Epithelial cell of esophagus (primary cell): ENCODE data around the gene TXK.

Experiments used
- DNase-seq: peaks from one replicate; pipeline ENCODE4 v3.0.0; 2010; ENCODE audit warnings: low read depth
- H3K4me3 ChIP-seq: 2 replicates; pipeline ENCODE4 v1.5.1; 2011; ENCODE audit warnings: mild to moderate bottlenecking, low read length, control low read depth
- CTCF ChIP-seq: IDR thresholded peaks from 2 replicates; pipeline ENCODE4 v1.5.1; 2011; ENCODE audit warnings: low read depth, mild to moderate bottlenecking, low read length, control low read depth, inconsistent platforms; ENCODE audit not compliant: insufficient read depth; ENCODE audit errors: missing control alignments

The TXK gene

GRCh38 chr4:48078425-48078824 lies 55.6 kb downstream of the TXK start:
- DNase-seq, result no peak
- no peak overlapping the region for H3K4me3 ChIP-seq
- TF ChIP-seq CTCF, result no peak

- no peak overlapping the region for H3K4me3 ChIP-seq
- no peak for TF ChIP-seq CTCF
- DNase-seq, result no peak
These were observed 59.4 kb downstream of the TXK start for GRCh38 chr4:48074657-48075056.

GRCh38 chr4:48073567-48074103 lies 60.4 kb downstream of the TXK start:
- TF ChIP-seq CTCF, result no peak
- DNase-seq, result no peak
- H3K4me3 ChIP-seq, result no peak overlapping the region

- TF ChIP-seq CTCF, result no peak
- no peak overlapping the region for H3K4me3 ChIP-seq
- DNase-seq, result peak; percentile 15
These were observed 62.9 kb downstream of the TXK start for GRCh38 chr4:48071191-48071590.

GRCh38 chr4:48069026-48069425 lies 65.0 kb downstream of the TXK start:
- H3K4me3 ChIP-seq, result no peak overlapping the region
- TF ChIP-seq CTCF, result no peak
- DNase-seq, result no peak

- no peak for TF ChIP-seq CTCF
- H3K4me3 ChIP-seq, result no peak overlapping the region
- DNase-seq, result no peak
These were observed 65.9 kb downstream of the TXK start for GRCh38 chr4:48068182-48068581.

GRCh38 chr4:48067536-48067935 lies 66.5 kb downstream of the TXK start:
- no peak overlapping the region for H3K4me3 ChIP-seq
- TF ChIP-seq CTCF, result no peak
- DNase-seq, result no peak
